Keratinocyte (primary cell): ENCODE measurements around the gene SESTD1. TPM values are rescaled to one million over a fixed set of nuclear protein-coding genes. Genes with fewer than 3 reads are reported as not detected.

Experiments used
- DNase-seq: peaks from one replicate; pipeline ENCODE4 v3.0.0-alpha.2; 2011; ENCODE audit warnings: low read depth, missing footprints, low spot score
- FAIRE-seq: peaks from 2 replicates; lab custom pipeline; 2011; peaks lifted over from hg19 to GRCh38; lab: Jason Lieb, UNC
- H2AFZ ChIP-seq: 2 replicates; pipeline ENCODE4 v1.6.0; 2012; ENCODE audit warnings: low read length, control low read depth, inconsistent platforms; ENCODE audit not compliant: control insufficient read depth
- H3K27ac ChIP-seq: 2 replicates; pipeline ENCODE4 v1.5.1; 2011; ENCODE audit warnings: low read length; ENCODE audit not compliant: control insufficient read depth, insufficient read depth
- H3K27me3 ChIP-seq: 3 replicates; pipeline ENCODE4 v1.6.0; 2011; ENCODE audit warnings: low read length; ENCODE audit not compliant: control insufficient read depth, insufficient read depth; ENCODE audit errors: extremely low read depth
- H3K36me3 ChIP-seq, 2 experiments: 2 replicates in 1 of 2; 3 replicates in 1 of 2; pipeline ENCODE4 v1.5.1; 2011; ENCODE audit warnings: low read length in 2 of 2, mild to moderate bottlenecking in 1 of 2; ENCODE audit not compliant: control insufficient read depth in 2 of 2, insufficient read depth in 2 of 2; ENCODE audit errors: extremely low read depth in 1 of 2
- H3K4me1 ChIP-seq: 3 replicates; pipeline ENCODE4 v1.5.1; 2011; ENCODE audit warnings: low read length; ENCODE audit not compliant: control insufficient read depth, insufficient read depth; ENCODE audit errors: extremely low read depth
- H3K4me2 ChIP-seq: 3 replicates; pipeline ENCODE4 v1.6.0; 2011; ENCODE audit warnings: low read depth, low read length; ENCODE audit not compliant: control insufficient read depth, insufficient read depth; ENCODE audit errors: extremely low read depth
- H3K4me3 ChIP-seq, 3 experiments: fragments of 200-600 bp in 1 of 3; sonication (generic) in 1 of 3; 2 replicates in 2 of 3; 3 replicates in 1 of 3; pipeline ENCODE4 v1.5.1; 2011 to 2016; ENCODE audit warnings: low read length in 3 of 3, mild to moderate bottlenecking in 3 of 3, control low read depth in 2 of 3, inconsistent platforms in 1 of 3, low read depth in 1 of 3, mixed read lengths in 1 of 3, mixed run types in 1 of 3, moderate library complexity in 1 of 3; ENCODE audit not compliant: control insufficient read depth in 2 of 3, insufficient read depth in 2 of 3; ENCODE audit errors: extremely low read depth in 1 of 3
- H3K79me2 ChIP-seq: 2 replicates; pipeline ENCODE4 v1.6.0; 2012; ENCODE audit warnings: low read length; ENCODE audit not compliant: control insufficient read depth, insufficient read depth
- H3K9ac ChIP-seq: 3 replicates; pipeline ENCODE4 v1.6.0; 2011; ENCODE audit warnings: low read length; ENCODE audit not compliant: control insufficient read depth, insufficient read depth; ENCODE audit errors: extremely low read depth
- H3K9me1 ChIP-seq: 3 replicates; pipeline ENCODE4 v1.6.0; 2011; ENCODE audit warnings: low read length; ENCODE audit not compliant: control insufficient read depth, insufficient read depth; ENCODE audit errors: extremely low read depth
- H3K9me3 ChIP-seq: 2 replicates; pipeline ENCODE4 v1.5.1; 2012; ENCODE audit warnings: low read depth, low read length; ENCODE audit not compliant: control insufficient read depth
- H4K20me1 ChIP-seq: 3 replicates; pipeline ENCODE4 v1.6.0; 2011; ENCODE audit warnings: low read length; ENCODE audit not compliant: control insufficient read depth, insufficient read depth; ENCODE audit errors: extremely low read depth
- CTCF ChIP-seq, 3 experiments: IDR thresholded peaks in 1 of 3; conservative IDR thresholded peaks in 1 of 3; optimal IDR thresholded peaks in 1 of 3; 2 replicates in 2 of 3; 3 replicates in 1 of 3; pipeline versions ENCODE3 to v1.5.1; 2011; ENCODE audit warnings: low read length in 3 of 3, mild to moderate bottlenecking in 3 of 3, moderate library complexity in 2 of 3, control low read depth in 1 of 3, inconsistent platforms in 1 of 3; ENCODE audit not compliant: insufficient read depth in 2 of 3; ENCODE audit errors: extremely low read depth in 1 of 3
- EZH2 ChIP-seq: IDR thresholded peaks from one replicate; pipeline ENCODE4 v1.6.1; 2012; ENCODE audit warnings: inconsistent platforms, mild to moderate bottlenecking, low read length, moderate library complexity
- dilution Hi-C: fragments of 300-500 bp; cut with MboI; formaldehyde crosslinking; loops from one replicate; pipeline ENCODE4 v1.7.0; 2020; ENCODE audit warnings: low sequenced_read_pairs; ENCODE audit not compliant: extremely low pct_ligation_motif_present
- polyA plus RNA-seq, 5 experiments: library from polyadenylated mRNA; depleted of rRNA in 3 of 5; stranded (reverse) in 3 of 5; stranded (forward) in 1 of 5; unstranded in 1 of 5; fragments of >200 nt; gene quantifications; 1 replicate in 1 of 5; 2 replicates in 3 of 5; 3 replicates in 1 of 5; pipeline versions ENCODE4 v1.2.1 to v1.2.3, GENCODE V29; 2011 to 2012; ENCODE audit warnings: missing spikeins in 2 of 5, low read depth in 1 of 5, low replicate concordance in 1 of 5

Gene SESTD1
- polyA plus RNA-seq, 1 donor (not counting 4 experiments of a cell fraction or from before 2014, with no cell fraction given) = 22.3 TPM

GRCh38 chr2:179298666-179299065 lies 34.0 kb upstream of the SESTD1 start:
- H3K27me3 ChIP-seq = no peaks in the 10 kb centered on the region
- no peak for TF ChIP-seq CTCF (optimal IDR thresholded peaks at IDR 0.05 in 1 of 3, IDR thresholded peaks at IDR 0.05 in 1 of 3, conservative IDR thresholded peaks at IDR 0.05 in 1 of 3; ENCODE audit: extremely low read depth in 1 of 3, insufficient read depth in 2 of 3, low read length in 3 of 3)
- no peak for TF ChIP-seq EZH2
- H3K79me2 ChIP-seq = no peaks in the 10 kb centered on the region
- no peak overlapping the region for H2AFZ ChIP-seq
- H3K9me1 ChIP-seq = no peaks in the 10 kb centered on the region
- peaks cover 4% of the 10 kb centered on the region for H3K4me1 ChIP-seq
- no peak for FAIRE-seq
- no peak overlapping the region for H3K4me3 ChIP-seq
- no peak overlapping the region for H3K27ac ChIP-seq
- H3K36me3 ChIP-seq = no peaks in the 10 kb centered on the region
- no peak for DNase-seq
- dilution Hi-C loops = no loop called here
- no peak overlapping the region for H3K9ac ChIP-seq
- H3K9me3 ChIP-seq = no peaks in the 10 kb centered on the region
- no peak overlapping the region for H3K4me2 ChIP-seq
- no peaks in the 10 kb centered on the region for H4K20me1 ChIP-seq

GRCh38 chr2:179297927-179298326 lies 33.3 kb upstream of the SESTD1 start:
- Histone ChIP-seq H3K9me1 (no peaks in the 10 kb centered on the region), H3K4me1 (peaks cover 4% of the 10 kb centered on the region), H3K9me3 (no peaks in the 10 kb centered on the region), H3K4me2 (no peak overlapping the region), H3K36me3 (no peaks in the 10 kb centered on the region), H3K4me3 (no peak overlapping the region), H3K27me3 (no peaks in the 10 kb centered on the region), H2AFZ (no peak overlapping the region), H3K79me2 (no peaks in the 10 kb centered on the region), H3K9ac (no peak overlapping the region), H3K27ac (no peak overlapping the region), H4K20me1 (no peaks in the 10 kb centered on the region)
- FAIRE-seq = peak; percentile 53
- no peak for DNase-seq
- dilution Hi-C loops = no loop called here
- TF ChIP-seq CTCF (optimal IDR thresholded peaks at IDR 0.05 in 1 of 3, IDR thresholded peaks at IDR 0.05 in 1 of 3, conservative IDR thresholded peaks at IDR 0.05 in 1 of 3; ENCODE audit: extremely low read depth in 1 of 3, insufficient read depth in 2 of 3, low read length in 3 of 3) (no peak), EZH2 (no peak)
